ENCODE data around the gene ZBTB20.

ZBTB20 gene

GRCh38 chr3:114615523-114616085 lies 531.5 kb downstream of the ZBTB20 start:
- no peak for DNase-seq

- DNase-seq, result no peak
Observed at GRCh38 chr3:114609973-114610630, 537.0 kb downstream of the ZBTB20 start.

GRCh38 chr3:114608293-114608692 lies 538.8 kb downstream of the ZBTB20 start:
- DNase-seq, result no peak

- DNase-seq, result no peak
Observed at GRCh38 chr3:114606336-114606735, 540.8 kb downstream of the ZBTB20 start.

- no peak for DNase-seq
Observed at GRCh38 chr3:114600571-114600970, 546.5 kb downstream of the ZBTB20 start.

GRCh38 chr3:114597871-114598270 lies 549.2 kb downstream of the ZBTB20 start:
- DNase-seq, result no peak

GRCh38 chr3:114597012-114597411 lies 550.1 kb downstream of the ZBTB20 start:
- DNase-seq, result no peak

- no peak for DNase-seq
Observed at GRCh38 chr3:114596147-114596546, 550.9 kb downstream of the ZBTB20 start.

GRCh38 chr3:114595522-114596028 lies 551.5 kb downstream of the ZBTB20 start:
- no peak for DNase-seq

- DNase-seq, result no peak
Observed at GRCh38 chr3:114590309-114591047, 556.6 kb downstream of the ZBTB20 start.

- no peak for DNase-seq
Observed at GRCh38 chr3:114587986-114588385, 559.1 kb downstream of the ZBTB20 start.

GRCh38 chr3:114586119-114586518 lies 561.0 kb downstream of the ZBTB20 start:
- DNase-seq, result peak; percentile 55

GRCh38 chr3:114585687-114586086 lies 561.4 kb downstream of the ZBTB20 start:
- no peak for DNase-seq

GRCh38 chr3:114584734-114585371 lies 562.2 kb downstream of the ZBTB20 start:
- no peak for DNase-seq

- DNase-seq, result no peak
Observed at GRCh38 chr3:114582929-114583328, 564.2 kb downstream of the ZBTB20 start.

GRCh38 chr3:114572364-114573062 lies 574.6 kb downstream of the ZBTB20 start:
- DNase-seq, result no peak

- DNase-seq, result no peak
Observed at GRCh38 chr3:114571363-114571762, 575.7 kb downstream of the ZBTB20 start.

GRCh38 chr3:114569186-114569585 lies 577.9 kb downstream of the ZBTB20 start:
- no peak for DNase-seq

- DNase-seq, result no peak
Observed at GRCh38 chr3:114567771-114568170, 579.3 kb downstream of the ZBTB20 start.

GRCh38 chr3:114566767-114567166 lies 580.3 kb downstream of the ZBTB20 start:
- DNase-seq, result no peak

- no peak for DNase-seq
Observed at GRCh38 chr3:114566162-114566755, 580.8 kb downstream of the ZBTB20 start.

GRCh38 chr3:114565216-114565615 lies 581.9 kb downstream of the ZBTB20 start:
- no peak for DNase-seq
